GM13976 (cell line): Measurements from ENCODE around the gene CACYBP.

ENCODE experiments used
- DNase-seq: peaks from one replicate; pipeline ENCODE4 v3.0.0; 2012; ENCODE audit warnings: low spot score
- in situ Hi-C: fragments of 300-500 bp; cut with MboI; formaldehyde crosslinking; loops from one replicate; pipeline ENCODE4 v1.12.0; 2022; ENCODE audit warnings: low sequenced_read_pairs, mixed read lengths, inconsistent platforms; ENCODE audit not compliant: unreplicated experiment
- TF ChIP-seq, protein P1 (sequence below): IDR thresholded peaks from 2 replicates; pipeline ENCODE4 v1.5.1; 2012; ENCODE audit warnings: borderline replicate concordance, mild to moderate bottlenecking; ENCODE audit not compliant: insufficient read depth; ENCODE audit errors: extremely low read depth, missing control alignments, control extremely low read depth

The CACYBP gene

GRCh38 chr1:174999936-175000696 lies at the start of gene CACYBP:
TSS of gene CACYBP (plus strand) at chr1:174999947. CDS start at chr1:175000181, 234 bp downstream.
- no peak for DNase-seq
- TF ChIP-seq, protein P1, sequence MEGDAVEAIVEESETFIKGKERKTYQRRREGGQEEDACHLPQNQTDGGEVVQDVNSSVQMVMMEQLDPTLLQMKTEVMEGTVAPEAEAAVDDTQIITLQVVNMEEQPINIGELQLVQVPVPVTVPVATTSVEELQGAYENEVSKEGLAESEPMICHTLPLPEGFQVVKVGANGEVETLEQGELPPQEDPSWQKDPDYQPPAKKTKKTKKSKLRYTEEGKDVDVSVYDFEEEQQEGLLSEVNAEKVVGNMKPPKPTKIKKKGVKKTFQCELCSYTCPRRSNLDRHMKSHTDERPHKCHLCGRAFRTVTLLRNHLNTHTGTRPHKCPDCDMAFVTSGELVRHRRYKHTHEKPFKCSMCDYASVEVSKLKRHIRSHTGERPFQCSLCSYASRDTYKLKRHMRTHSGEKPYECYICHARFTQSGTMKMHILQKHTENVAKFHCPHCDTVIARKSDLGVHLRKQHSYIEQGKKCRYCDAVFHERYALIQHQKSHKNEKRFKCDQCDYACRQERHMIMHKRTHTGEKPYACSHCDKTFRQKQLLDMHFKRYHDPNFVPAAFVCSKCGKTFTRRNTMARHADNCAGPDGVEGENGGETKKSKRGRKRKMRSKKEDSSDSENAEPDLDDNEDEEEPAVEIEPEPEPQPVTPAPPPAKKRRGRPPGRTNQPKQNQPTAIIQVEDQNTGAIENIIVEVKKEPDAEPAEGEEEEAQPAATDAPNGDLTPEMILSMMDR: no peak
- in situ Hi-C loops: loop anchor here (10.0 kb wide), 1 partner anchor 745 kb away; no protein-coding TSS in a partner anchor

DNA sequence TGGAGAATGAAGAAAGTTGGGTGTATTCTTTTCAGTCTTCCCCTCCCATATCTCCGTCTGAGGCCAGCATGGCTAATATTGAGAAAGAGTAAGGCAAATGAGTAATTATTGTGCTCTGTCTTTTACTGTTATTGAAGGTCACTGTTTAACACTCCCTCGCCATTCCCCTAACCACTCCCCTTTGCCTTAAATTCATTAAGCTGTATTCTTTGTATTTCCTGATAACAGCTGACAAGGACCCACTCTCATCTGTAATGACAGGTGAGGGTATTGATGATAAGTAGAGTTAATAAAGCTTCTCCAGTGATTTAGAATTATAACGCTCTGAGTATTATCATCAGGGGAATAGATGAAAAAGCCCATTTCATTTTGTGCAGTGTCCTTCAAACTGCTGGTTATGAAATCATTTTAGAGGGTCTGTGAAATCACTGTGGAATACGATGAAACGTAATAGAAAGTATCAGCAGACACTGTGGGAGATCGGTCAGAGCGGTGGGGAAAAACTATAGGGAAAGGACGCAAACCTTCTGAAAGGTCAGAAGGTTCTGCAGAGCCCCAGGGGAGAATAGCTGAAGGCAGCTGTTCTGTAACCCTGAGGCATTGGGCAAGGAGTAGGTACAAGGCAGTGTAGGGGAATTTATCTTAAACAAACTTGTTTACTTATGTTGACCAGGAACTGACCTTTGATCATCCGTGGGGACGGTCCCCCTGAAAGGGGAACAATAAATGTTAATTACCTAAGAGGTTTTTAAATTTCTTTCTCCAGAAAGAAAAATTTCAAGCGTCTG lies 46.3 kb upstream of the CACYBP start:
- DNase-seq: no peak
- in situ Hi-C loops: no loop called here
- TF ChIP-seq, protein P1: no peak

- TF ChIP-seq, protein P1: no peak
- in situ Hi-C loops: no loop called here
- DNase-seq: no peak
These were observed 45.7 kb upstream of the CACYBP start for GRCh38 chr1:174954073-174954460.

GRCh38 chr1:174954671-174955669 lies 44.8 kb upstream of the CACYBP start:
- in situ Hi-C loops: no loop called here
- DNase-seq: no peak
- TF ChIP-seq, protein P1: no peak

- TF ChIP-seq, protein P1: no peak
- in situ Hi-C loops: no loop called here
These were observed 43.7 kb upstream of the CACYBP start for GRCh38 chr1:174956086-174956485.

DNA sequence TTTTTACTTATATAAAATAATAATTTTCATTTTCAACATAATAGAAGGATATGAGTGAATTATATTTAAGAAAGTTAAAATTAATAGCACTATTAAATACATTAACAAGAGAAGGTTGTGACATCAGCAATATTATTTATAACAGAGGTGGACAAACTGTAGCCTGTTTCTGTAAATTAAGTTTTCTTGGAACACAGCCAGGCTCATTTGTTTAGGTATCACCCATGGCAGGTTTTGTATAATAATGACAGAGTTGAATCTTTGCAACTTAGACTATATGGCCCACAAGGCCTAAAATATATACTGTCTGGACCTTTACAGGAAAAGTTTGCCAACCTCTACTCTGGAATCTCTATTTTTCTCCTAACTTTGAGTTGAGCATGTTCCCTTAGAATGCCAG lies 42.8 kb upstream of the CACYBP start:
- in situ Hi-C loops: no loop called here
- DNase-seq: no peak
- TF ChIP-seq, protein P1: no peak

More at GRCh38 chr1:174956086-174956485, 43.7 kb upstream of the CACYBP start:
- DNase-seq: no peak
